ENCODE data around the gene ANAPC2. TPM values are rescaled to one million over a fixed set of nuclear protein-coding genes. Genes with fewer than 3 reads are reported as not detected.

The ANAPC2 gene
- total RNA-seq, 1 experiment from 2014 or later = 95.4 TPM

GRCh38 chr9:137232101-137232500 is 43.7 kb upstream of the ANAPC2 start:
- H4K20me1 ChIP-seq (ENCODE audit: insufficient read depth) = no peaks in the 10 kb centered on the region; the same call in 1 of the 2 replicates
- no peak overlapping the region for H3K4me3 ChIP-seq
- H3K9me3 ChIP-seq (ENCODE audit: insufficient read depth, low read depth) = no peaks in the 10 kb centered on the region
- no peak for DNase-seq
- no TSS peak for BruUV-seq (replicated peaks)
- TF ChIP-seq CTCF (conservative IDR thresholded peaks at IDR 0.05) (no peak), EZH2 (IDR thresholded peaks at IDR 0.05; ENCODE audit: low read depth) (no peak)
- no peak overlapping the region for H3K27ac ChIP-seq
- no peaks in the 10 kb centered on the region for H3K27me3 ChIP-seq (ENCODE audit: insufficient read depth, low read depth)
- H3K4me1 ChIP-seq (replicated peaks; ENCODE audit: insufficient read depth) = peaks cover 28% of the 10 kb centered on the region
- H3K4me2 ChIP-seq = no peak overlapping the region
- no peak overlapping the region for H2AFZ ChIP-seq
- intact Hi-C loops (cut with micrococcal nuclease; ENCODE audit: unreplicated experiment) = no loop called here
- no peaks in the 10 kb centered on the region for H3K36me3 ChIP-seq (ENCODE audit: low read depth)
- peaks cover 6% of the 10 kb centered on the region; the same call in 1 of the 2 replicates for H3F3A ChIP-seq (ENCODE audit: insufficient read depth, low read depth)
- H3K9me2 ChIP-seq (ENCODE audit: insufficient read depth) = no peaks in the 10 kb centered on the region
- H3K79me2 ChIP-seq (ENCODE audit: low read depth) = peaks cover 4% of the 10 kb centered on the region; the same call in 1 of the 2 replicates
- ChIA-PET POLR2A (ENCODE audit: unreplicated experiment) (no interaction called here), CTCF (no interaction called here)

- intact Hi-C loops (cut with micrococcal nuclease; ENCODE audit: unreplicated experiment) = no loop called here
- Histone ChIP-seq H3K4me1 (replicated peaks; ENCODE audit: insufficient read depth) (peaks cover 27% of the 10 kb centered on the region), H3K36me3 (ENCODE audit: low read depth) (no peaks in the 10 kb centered on the region), H3K4me3 (no peak overlapping the region), H3K9me3 (ENCODE audit: insufficient read depth, low read depth) (no peaks in the 10 kb centered on the region), H3K4me2 (no peak overlapping the region), H3K27ac (no peak overlapping the region), H3K9me2 (ENCODE audit: insufficient read depth) (no peaks in the 10 kb centered on the region), H3K27me3 (ENCODE audit: insufficient read depth, low read depth) (no peaks in the 10 kb centered on the region), H3F3A (ENCODE audit: insufficient read depth, low read depth) (peaks cover 12% of the 10 kb centered on the region; the same call in 1 of the 2 replicates), H4K20me1 (ENCODE audit: insufficient read depth) (no peaks in the 10 kb centered on the region; the same call in 1 of the 2 replicates), H2AFZ (no peak overlapping the region), H3K79me2 (ENCODE audit: low read depth) (no peaks in the 10 kb centered on the region)
- ChIA-PET POLR2A (ENCODE audit: unreplicated experiment) (no interaction called here), CTCF (no interaction called here)
- DNase-seq = no peak
- TF ChIP-seq EZH2 (IDR thresholded peaks at IDR 0.05; ENCODE audit: low read depth) (no peak), CTCF (conservative IDR thresholded peaks at IDR 0.05) (no peak)
- BruUV-seq (replicated peaks) = no TSS peak
Measured at GRCh38 chr9:137231372-137232039, 43.1 kb upstream of the ANAPC2 start.

- Histone ChIP-seq H3K4me1 (replicated peaks; ENCODE audit: insufficient read depth) (peaks cover 34% of the 10 kb centered on the region), H3K27me3 (ENCODE audit: insufficient read depth, low read depth) (no peaks in the 10 kb centered on the region), H3K4me2 (no peak within 1 kb of the TSS), H2AFZ (no peak within 1 kb of the TSS), H3K79me2 (ENCODE audit: low read depth) (no peaks in the 10 kb centered on the region), H3K9me3 (ENCODE audit: insufficient read depth, low read depth) (no peaks in the 10 kb centered on the region), H3K9me2 (ENCODE audit: insufficient read depth) (no peaks in the 10 kb centered on the region), H4K20me1 (ENCODE audit: insufficient read depth) (no peaks in the 10 kb centered on the region; the same call in 1 of the 2 replicates), H3K4me3 (no peak within 1 kb of the TSS), H3K27ac (no peak within 1 kb of the TSS), H3K36me3 (ENCODE audit: low read depth) (no peaks in the 10 kb centered on the region), H3F3A (ENCODE audit: insufficient read depth, low read depth) (peaks cover 18% of the 10 kb centered on the region)
- TF ChIP-seq EZH2 (IDR thresholded peaks at IDR 0.05; ENCODE audit: low read depth) (no peak), CTCF (conservative IDR thresholded peaks at IDR 0.05) (no peak)
- ChIA-PET POLR2A (ENCODE audit: unreplicated experiment) (no interaction called here), CTCF (interaction anchor here (0.6 kb wide), 1 partner anchor 201 kb away, joined by 3 read pairs; no protein-coding TSS in a partner anchor)
- intact Hi-C loops (cut with micrococcal nuclease; ENCODE audit: unreplicated experiment) = no loop called here
- DNase-seq = no peak
- BruUV-seq (replicated peaks) = no TSS peak
Measured at GRCh38 chr9:137230705-137231371, 42.5 kb upstream of the ANAPC2 start, which contains the start of gene SLC34A3. SLC34A3 (plus strand) TSS chr9:137230901; CDS start chr9:137231703, 802 bp downstream.

Measured in PC-9 (cell line).